Stimulated activated CD4-positive, alpha-beta T cell treated with anti-CD3 and anti-CD28 coated beads, Interleukin-1b, Interleukin-23, amount 100 ng/mL, for 1 hour (primary cell): Measurements from ENCODE around the gene RNF145.

Experiments
- DNase-seq, 2 donors: peaks; one replicate each; pipeline ENCODE4 v3.0.0-alpha.2; 2020; ENCODE audit warnings: low read depth in 2 of 2

The RNF145 gene

DNA sequence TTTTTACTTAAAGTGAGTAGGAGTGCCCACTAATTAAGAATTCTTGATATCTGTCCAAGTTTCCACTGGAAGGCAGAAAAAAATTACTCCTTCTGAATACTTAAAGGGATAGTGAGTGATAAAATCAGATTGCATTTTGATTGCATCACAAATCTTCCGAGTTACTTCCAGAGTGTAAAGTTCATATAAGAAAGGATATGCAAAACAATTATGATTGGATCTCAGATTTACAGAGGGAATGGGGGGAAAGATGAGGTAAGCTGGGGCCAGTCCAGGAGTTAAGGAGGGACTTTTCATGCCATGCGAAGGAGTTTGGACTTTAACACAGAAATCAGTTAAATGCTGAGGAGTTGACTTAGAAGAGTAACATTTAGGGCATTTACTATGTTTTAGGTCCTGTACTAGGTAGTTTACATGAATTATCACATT, 9.3 kb upstream of the RNF145 start:
- DNase-seq: no peak

GRCh38 chr5:159217236-159217635, 7.9 kb upstream of the RNF145 start:
- no peak for DNase-seq

DNA sequence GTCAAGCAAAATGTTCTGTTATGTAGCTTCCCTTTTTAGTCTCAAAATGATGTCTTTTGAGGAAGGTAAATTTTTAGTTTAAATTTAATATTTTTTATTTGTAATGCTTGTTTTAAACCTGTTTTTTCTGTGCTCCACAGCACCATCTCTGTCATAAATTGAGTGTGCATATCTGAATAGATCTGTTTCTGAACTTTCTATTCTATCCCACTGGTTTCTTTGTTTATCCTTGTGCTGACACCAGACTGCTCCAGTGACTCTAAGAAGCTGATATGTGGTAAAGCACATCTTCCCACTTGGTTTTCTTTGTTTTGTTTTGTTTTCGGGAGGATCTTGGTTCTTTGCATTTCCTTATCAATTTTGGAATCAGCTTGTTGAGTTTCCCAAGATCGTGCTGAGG, 7.1 kb upstream of the RNF145 start:
- DNase-seq: no peak

DNA sequence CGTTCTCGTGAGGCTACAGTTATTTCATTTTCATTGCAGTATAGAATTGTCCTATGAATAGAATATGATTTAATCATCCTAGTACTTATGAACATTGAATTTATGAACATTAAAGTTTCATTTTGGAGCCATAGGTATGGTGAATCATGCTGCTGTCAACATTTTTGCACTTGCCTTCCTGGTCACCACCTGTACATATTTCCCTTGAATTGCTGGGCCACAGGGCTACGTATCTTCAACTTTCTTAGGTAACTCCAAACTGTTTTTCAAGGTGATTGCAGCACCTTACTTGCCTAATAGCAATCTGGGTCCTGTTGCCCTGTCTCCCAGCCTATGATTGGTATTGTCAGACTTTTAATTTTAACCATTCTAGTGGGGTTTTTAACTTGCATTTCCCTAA, 6.5 kb upstream of the RNF145 start:
- DNase-seq: no peak

DNA sequence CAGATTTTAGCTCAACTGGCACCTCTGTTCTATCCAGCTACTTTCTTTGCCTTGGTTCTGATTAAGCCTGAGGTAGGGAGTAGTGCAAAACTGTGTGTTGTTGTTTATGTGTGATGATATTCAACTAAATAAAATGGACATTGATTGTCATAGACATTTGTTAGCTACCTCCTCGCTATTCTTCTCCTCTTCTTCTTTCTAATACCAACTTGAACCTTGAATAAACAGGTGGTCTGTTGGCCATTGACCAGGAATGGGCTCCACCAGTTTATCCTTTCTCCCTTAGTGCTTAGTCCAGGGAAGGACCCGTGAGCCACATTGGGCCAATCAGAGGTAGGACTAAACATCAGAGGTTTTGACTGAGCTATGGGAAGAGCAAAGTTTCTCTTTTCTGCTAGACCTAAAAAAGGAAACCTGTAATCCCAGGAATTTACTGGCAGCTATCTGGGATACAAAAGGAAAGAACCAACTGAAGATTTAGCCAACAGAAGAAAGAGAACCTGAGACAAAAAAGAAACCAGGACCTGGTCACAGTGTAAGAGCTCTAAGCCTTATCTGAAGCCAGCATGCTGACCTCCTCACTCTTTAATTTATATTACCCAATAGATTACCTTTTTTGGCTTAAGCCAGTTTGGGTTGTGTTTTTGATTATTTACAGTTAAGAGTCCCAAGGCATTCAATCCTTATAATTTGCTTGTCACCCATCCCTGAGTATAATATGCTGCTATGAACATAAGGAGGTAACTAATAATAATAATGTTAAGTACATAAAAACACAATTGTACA, 5.3 kb upstream of the RNF145 start:
- DNase-seq: no peak

GRCh38 chr5:159212657-159213462, 3.5 kb upstream of the RNF145 start:
- DNase-seq: no peak

- no peak for DNase-seq
Observed at GRCh38 chr5:159211729-159212174, 2.4 kb upstream of the RNF145 start.

- no peak for DNase-seq
Observed at GRCh38 chr5:159210846-159211245, 1.5 kb upstream of the RNF145 start.

GRCh38 chr5:159210210-159210661, 883 bp upstream of the RNF145 start:
- no peak for DNase-seq

- no peak for DNase-seq
Observed at GRCh38 chr5:159208514-159209437, 577 bp downstream of the RNF145 start.

DNA sequence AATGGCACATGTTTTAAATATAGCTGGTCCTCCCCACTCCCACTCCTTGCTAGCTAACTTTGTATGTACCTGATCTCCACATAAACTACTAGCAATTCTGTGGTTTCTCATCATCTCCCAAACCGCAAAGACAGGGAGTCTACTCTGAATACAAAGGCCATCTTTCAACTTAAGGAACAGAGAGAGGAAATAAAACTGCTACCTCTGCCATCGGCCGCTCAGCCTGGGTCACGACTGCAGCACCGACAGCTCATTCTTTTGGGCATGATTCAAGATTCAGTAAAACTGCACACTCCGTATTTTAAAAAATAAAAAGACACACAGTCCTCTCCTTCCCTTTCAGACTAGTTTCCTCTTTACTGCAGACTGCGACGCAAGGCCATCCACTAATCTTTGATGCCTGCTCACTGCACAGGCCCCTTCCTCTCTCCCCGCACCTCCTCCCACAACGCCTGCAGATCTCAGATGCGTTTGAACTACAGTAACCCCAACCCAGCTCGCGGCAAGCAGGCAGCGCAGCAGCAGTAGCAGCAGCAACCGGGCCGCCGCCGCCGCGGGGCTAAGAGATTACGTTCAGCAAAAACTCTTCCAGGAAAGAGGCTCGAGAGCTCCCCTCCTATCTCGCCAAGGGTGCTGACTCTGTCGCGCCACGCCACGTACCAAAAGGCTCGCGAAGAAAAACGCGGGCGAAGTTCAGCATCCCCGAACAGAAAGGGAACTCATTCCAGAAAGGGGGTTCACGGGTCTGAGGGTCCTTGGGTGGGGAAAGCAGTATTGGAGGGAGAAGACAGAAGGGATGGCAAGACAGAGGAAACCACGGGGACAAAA, 1.5 kb downstream of the RNF145 start:
- peak; percentile 46 to 57 for DNase-seq

- DNase-seq: no peak
Observed at GRCh38 chr5:159207222-159207685, 2.1 kb downstream of the RNF145 start.

GRCh38 chr5:159206818-159207217, 2.5 kb downstream of the RNF145 start:
- no peak for DNase-seq

DNA sequence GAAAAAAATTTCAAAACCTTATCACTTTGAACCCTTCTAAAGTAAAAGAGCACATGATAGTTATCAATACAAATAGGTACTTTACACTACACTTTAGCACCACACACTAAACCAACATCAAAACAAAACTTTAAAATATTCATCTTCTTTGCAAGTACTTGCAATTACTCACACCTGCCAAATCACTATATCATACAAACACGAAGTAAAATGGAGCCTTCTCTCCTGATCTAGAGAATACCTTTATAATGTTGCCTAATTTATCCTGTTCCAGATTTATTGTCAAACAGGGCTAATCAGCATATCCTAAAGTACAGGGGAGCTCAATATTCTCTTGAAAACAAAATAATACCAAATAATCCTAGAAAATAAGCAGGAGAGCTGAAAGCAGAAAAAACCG, 3.0 kb downstream of the RNF145 start:
- no peak for DNase-seq

- no peak for DNase-seq
Observed at GRCh38 chr5:159203351-159203750, 6.0 kb downstream of the RNF145 start.

DNA sequence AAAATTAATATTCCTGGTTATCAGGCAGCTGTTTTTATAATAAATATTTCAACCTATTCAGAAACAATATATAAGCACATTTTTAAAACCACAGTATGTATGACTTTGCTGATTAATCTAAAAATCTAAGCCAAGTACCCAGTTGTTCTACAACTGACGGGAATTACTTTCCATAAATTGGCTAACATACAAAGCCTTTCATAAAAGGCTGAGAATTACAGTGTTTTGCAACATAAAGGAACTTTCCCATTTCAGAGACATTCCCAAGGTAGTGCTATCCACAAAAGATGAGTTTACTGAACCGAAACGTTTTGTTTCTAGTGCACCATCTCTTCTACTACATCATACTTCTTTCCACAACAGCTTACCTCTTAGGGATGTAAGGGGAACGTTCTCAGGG, 7.2 kb downstream of the RNF145 start:
- no peak for DNase-seq

- DNase-seq: no peak
Observed at GRCh38 chr5:159199780-159200179, 9.6 kb downstream of the RNF145 start.

DNA sequence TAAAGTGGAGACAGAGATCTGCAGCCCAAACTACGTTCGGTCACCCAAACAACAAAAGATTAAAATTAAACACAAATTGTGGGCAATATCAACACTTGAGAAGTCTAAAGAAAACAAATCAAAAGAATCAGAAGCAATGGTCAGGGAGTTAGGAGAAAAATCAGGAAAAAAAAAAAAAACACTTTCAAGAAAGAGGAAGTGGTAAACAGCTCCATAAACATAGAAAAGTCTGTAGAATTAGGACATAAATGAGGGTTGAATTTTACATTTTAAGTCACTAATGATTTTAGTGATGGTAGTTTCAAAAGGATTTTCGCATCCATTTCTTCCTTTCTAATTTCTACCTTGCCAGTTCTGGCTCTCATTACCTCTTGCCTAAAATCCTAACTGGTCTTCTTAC, 10.1 kb downstream of the RNF145 start:
- no peak for DNase-seq

GRCh38 chr5:159198063-159199036, 11.0 kb downstream of the RNF145 start:
- no peak for DNase-seq

- no peak for DNase-seq
Observed at GRCh38 chr5:159195775-159196174, 13.6 kb downstream of the RNF145 start.
